OCI-LY7 (cell line): ENCODE results near the gene GYS2.

ENCODE experiments used
- CTCF ChIP-seq: fragments of 200-600 bp; sonication (generic); conservative IDR thresholded peaks from 2 replicates; pipeline ENCODE4 v1.5.1; 2014; ENCODE audit warnings: mild to moderate bottlenecking, antibody characterized with exemption, low read length, moderate library complexity, mixed read lengths
- EZH2phosphoT487 ChIP-seq: fragments of 200-600 bp; sonication (generic); IDR thresholded peaks from 2 replicates; pipeline ENCODE4 v1.6.1; 2018; ENCODE audit warnings: low read depth, borderline replicate concordance, mild to moderate bottlenecking, mixed run types, antibody characterized with exemption, low read length, moderate library complexity, mixed read lengths

DNA sequence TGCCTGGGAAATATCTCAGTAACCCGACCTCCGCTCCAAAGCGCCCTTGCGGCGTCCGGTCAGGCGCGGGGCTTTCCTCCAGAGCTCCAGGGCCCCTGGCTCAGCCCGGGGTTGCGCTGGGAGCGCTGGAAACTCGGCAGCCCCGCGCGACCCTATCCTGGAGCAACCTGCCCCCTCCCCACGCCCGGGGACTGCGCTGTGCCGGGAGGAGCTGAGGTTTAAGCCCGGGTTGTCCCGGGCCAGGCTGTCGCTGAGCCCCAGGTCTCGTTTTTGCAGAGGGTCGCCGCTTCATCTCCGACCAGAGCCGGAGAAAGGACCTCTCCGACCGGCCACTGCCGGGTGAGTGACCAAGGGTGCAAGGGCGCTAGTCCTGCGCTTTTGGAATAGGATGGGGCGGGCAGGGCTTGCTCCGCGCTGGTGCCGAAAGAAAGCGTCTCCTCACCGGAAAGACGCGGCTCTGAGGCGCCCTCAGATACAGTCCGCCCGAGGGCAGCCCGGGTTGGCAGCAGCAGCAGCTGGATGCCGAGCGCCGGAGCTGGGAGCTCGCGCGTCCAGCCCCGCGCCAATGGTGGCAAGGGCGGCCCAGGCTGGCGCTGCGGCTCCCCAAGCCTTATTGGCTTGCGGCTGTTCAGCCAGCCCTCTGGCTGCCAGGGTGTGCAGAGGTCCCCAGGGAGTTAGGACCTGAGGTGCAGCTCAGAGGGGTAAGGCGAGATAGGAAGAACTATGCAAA lies 77.0 kb downstream of the GYS2 start:
- no peak for TF ChIP-seq CTCF
- no peak for TF ChIP-seq EZH2phosphoT487
